K562 (cell line): ENCODE data around the gene PARP4. TPM values are rescaled to one million over a fixed set of nuclear protein-coding genes. Genes with fewer than 3 reads are reported as not detected.

Experiments used
- ATAC-seq: fragments of 200-7000 bp; cut with Tn5 transposase; 3 replicates; pipeline ENCODE4 v1.9.1; 2020; ENCODE audit warnings: moderate library complexity
- BruUV-seq: library from RNA; stranded (reverse); fragments of 400-500 nt; replicated peaks from 2 replicates; lab custom pipeline; 2021; lab: Mats Ljungman, UMichigan
- CTCF ChIA-PET: fragments of 300-600 bp; formaldehyde crosslinking; extraction: SDS; loops from one replicate; lab custom pipeline; 2021; ENCODE audit warnings: low intra/inter-chr PET ratio; lab: Yijun Ruan, JAX
- POLR2A ChIA-PET: fragments of 300-600, 350-650 bp; sonication (Branson Sonifier 250); formaldehyde crosslinking; extraction: SDS; loops from one replicate; lab custom pipeline; 2021; ENCODE audit warnings: antibody characterized with exemption, inconsistent platforms; lab: Yijun Ruan, JAX
- DNase-seq, 4 experiments: peaks; one replicate each; pipeline versions ENCODE4 v3.0.0 to v3.0.0-alpha.2; 2011 to 2018; ENCODE audit warnings: low spot score in 3 of 4, mixed read lengths in 3 of 4; ENCODE audit errors: extremely low read depth in 1 of 4
- FAIRE-seq: peaks from 2 replicates; lab custom pipeline; 2011; peaks lifted over from hg19 to GRCh38; lab: Jason Lieb, UNC
- H2AFZ ChIP-seq: 2 replicates; pipeline ENCODE4 v1.6.0; 2011; ENCODE audit warnings: low read depth, low read length, control low read depth, inconsistent platforms
- H3K27ac ChIP-seq: fragments of 200-600 bp; 3 replicates; pipeline ENCODE4 v1.8.0; 2011; ENCODE audit warnings: low read depth, mild to moderate bottlenecking, control low read depth, inconsistent platforms, low read length, moderate library complexity, mixed read lengths; ENCODE audit errors: extremely low read depth
- H3K27me3 ChIP-seq, 2 experiments: fragments of 300-600 bp in 1 of 2; 2 replicates in 1 of 2; 3 replicates in 1 of 2; pipeline versions ENCODE4 v1.6.0 to v1.8.0; 2011; ENCODE audit warnings: inconsistent platforms in 2 of 2, low read length in 2 of 2, mild to moderate bottlenecking in 1 of 2, mixed read lengths in 1 of 2, moderate library complexity in 1 of 2; ENCODE audit not compliant: control insufficient read depth in 2 of 2, insufficient read depth in 2 of 2
- H3K36me3 ChIP-seq: fragments of 300-600 bp; 3 replicates; pipeline ENCODE4 v1.8.0; 2011; ENCODE audit warnings: mild to moderate bottlenecking, low read length, inconsistent platforms; ENCODE audit not compliant: control insufficient read depth, insufficient read depth
- H3K4me1 ChIP-seq, 2 experiments: fragments of 200-600 bp in 1 of 2; replicated peaks in 1 of 2; 2 replicates in 1 of 2; 3 replicates in 1 of 2; pipeline versions ENCODE4 v1.5.1 to v1.8.0; 2011; ENCODE audit warnings: inconsistent platforms in 2 of 2, low read length in 2 of 2, mild to moderate bottlenecking in 1 of 2, mixed read lengths in 1 of 2, moderate library complexity in 1 of 2; ENCODE audit not compliant: control insufficient read depth in 2 of 2, insufficient read depth in 2 of 2
- H3K4me2 ChIP-seq: 2 replicates; pipeline ENCODE4 v1.6.1; 2011; ENCODE audit warnings: low read length, control low read depth, inconsistent platforms, mixed read lengths; ENCODE audit not compliant: insufficient read depth
- H3K4me3 ChIP-seq: fragments of 200-600 bp; sonication (generic), shearing (Covaris generic); 2 replicates; pipeline ENCODE4 v1.5.1; 2016; ENCODE audit warnings: control low read depth, inconsistent platforms
- H3K79me2 ChIP-seq: fragments of 200-600 bp; 3 replicates; pipeline ENCODE4 v1.8.0; 2011; ENCODE audit warnings: low read length, inconsistent platforms; ENCODE audit not compliant: control insufficient read depth, insufficient read depth
- H3K9ac ChIP-seq, 2 experiments: 2 replicates each; pipeline versions ENCODE4 v1.6.0 to v1.6.1; 2011; ENCODE audit warnings: low read depth in 2 of 2, low read length in 2 of 2, control low read depth in 1 of 2, inconsistent platforms in 1 of 2, mild to moderate bottlenecking in 1 of 2, mixed read lengths in 1 of 2; ENCODE audit not compliant: insufficient read depth in 1 of 2
- H3K9me1 ChIP-seq: one replicate; pipeline ENCODE4 v1.6.0; 2011; ENCODE audit warnings: inconsistent platforms, mild to moderate bottlenecking, low read length, moderate library complexity; ENCODE audit not compliant: control insufficient read depth, insufficient read depth
- H3K9me3 ChIP-seq: replicated peaks from 2 replicates; pipeline ENCODE4 v1.5.1; 2011; ENCODE audit warnings: low read depth, low read length, inconsistent platforms; ENCODE audit not compliant: control insufficient read depth, insufficient read depth
- H4K20me1 ChIP-seq: replicated peaks from 2 replicates; pipeline ENCODE4 v1.6.1; 2011; ENCODE audit warnings: low read length, inconsistent platforms, mixed read lengths; ENCODE audit not compliant: control insufficient read depth, insufficient read depth
- CREB5 ChIP-seq: fragments of 250-450 bp; sonication (Bioruptor Pico); IDR thresholded peaks from 2 replicates; pipeline ENCODE4 v1.5.0; 2020; ENCODE audit warnings: mild to moderate bottlenecking
- ELF4 ChIP-seq: fragments of 450-650 bp; formaldehyde crosslinking; IDR thresholded peaks from 2 replicates; pipeline ENCODE4 v1.4.0; 2022; ENCODE audit warnings: missing genetic modification characterization
- EZH2 ChIP-seq: IDR thresholded peaks from 2 replicates; pipeline ENCODE4 v1.6.1; 2012; ENCODE audit warnings: low read depth, mild to moderate bottlenecking, inconsistent platforms, low read length, borderline replicate concordance
- MCM3 ChIP-seq: fragments of 450-650 bp; IDR thresholded peaks from 2 replicates; pipeline ENCODE4 v1.6.1; 2016
- PATZ1 ChIP-seq: fragments of 250-450 bp; sonication (Bioruptor Pico); IDR thresholded peaks from 2 replicates; pipeline ENCODE4 v1.5.0; 2020; ENCODE audit warnings: mild to moderate bottlenecking, borderline replicate concordance
- POLR3A ChIP-seq: IDR thresholded peaks from 2 replicates; pipeline ENCODE4 v1.6.1; 2011; ENCODE audit warnings: borderline replicate concordance, mild to moderate bottlenecking, moderate library complexity; ENCODE audit not compliant: insufficient read length, insufficient read depth; ENCODE audit errors: extremely low read depth
- RBM22 ChIP-seq: fragments of 200-400 bp; formaldehyde crosslinking; IDR thresholded peaks from 2 replicates; pipeline ENCODE4 v1.6.1; 2018; ENCODE audit warnings: low read length, low read depth; ENCODE audit not compliant: poor library complexity, severe bottlenecking
- SIX5 ChIP-seq, 2 experiments: IDR thresholded peaks; 2 replicates each; pipeline ENCODE4 v1.6.1; 2011; ENCODE audit warnings: low read length in 2 of 2, borderline replicate concordance in 1 of 2, low read depth in 1 of 2, mild to moderate bottlenecking in 1 of 2, moderate library complexity in 1 of 2; ENCODE audit not compliant: insufficient read depth in 1 of 2
- SNRNP70 ChIP-seq: fragments of 200-400 bp; formaldehyde crosslinking; optimal IDR thresholded peaks from 2 replicates; pipeline ENCODE3; 2017; ENCODE audit warnings: low read depth, low read length
- ZNF197 ChIP-seq: fragments of 200-800 bp; sonication (Bioruptor generic); IDR thresholded peaks from 2 replicates; pipeline ENCODE4 v1.6.1; 2016; ENCODE audit warnings: low read depth, missing genetic modification characterization, missing compliant biosample characterization
- WGBS: fragments of 100-300 bp; shearing (Covaris generic); methylation state at CpG from one replicate; pipeline ENCODE4 v1.1.6; 2016; ENCODE audit warnings: low coverage, mixed read lengths; ENCODE audit not compliant: insufficient coverage; ENCODE audit errors: missing lambda C conversion rate; 5-methylcytosine and 5-hydroxymethylcytosine counted together
- in situ Hi-C: fragments of 300-500 bp; cut with MboI; formaldehyde crosslinking; loops from 4 replicates; pipeline ENCODE4 v1.15.0; 2018; ENCODE audit warnings: inconsistent platforms, mixed read lengths
- intact Hi-C: fragments of 100-400 bp; cut with micrococcal nuclease; formaldehyde crosslinking; loops from 2 replicates; pipeline ENCODE4 v1.14.2; 2022
- polyA plus RNA-seq, 8 experiments: library from polyadenylated mRNA; depleted of rRNA in 4 of 8; stranded (reverse) in 5 of 8; unstranded in 3 of 8; fragments of >200 nt; fragmentation: Nextera tagmentation in 2 of 8; fragmentation: Illumina TruSeq in 1 of 8; extraction: Ambion mirVana in 2 of 8; extraction: Trizol in 1 of 8; gene quantifications; 2 replicates each; pipeline versions ENCODE4 v1.2.1 to v1.2.3, GENCODE V29; 2011 to 2014; ENCODE audit warnings: inconsistent platforms in 1 of 8, missing spikeins in 1 of 8
- total RNA-seq, 7 experiments: library from RNA; depleted of rRNA in 6 of 7; stranded (reverse); fragments of >200 nt in 6 of 7; fragmentation: Illumina TruSeq in 2 of 7; extraction: Trizol in 2 of 7; gene quantifications; 2 replicates each; pipeline versions ENCODE4 v1.2.1 to v1.2.3, GENCODE V29; 2011 to 2021; ENCODE audit warnings: low replicate concordance in 1 of 7

PARP4 gene
- total and polyA plus RNA-seq, 9 of the 15 experiments (the other 6 are each of a cell fraction or from before 2014, with no cell fraction given) = 6.3 to 26.3 (median 18.8) TPM

GRCh38 chr13:24386816-24387708 is 125.5 kb downstream of the PARP4 start:
- ChIA-PET POLR2A (no interaction called here), CTCF (no interaction called here)
- FAIRE-seq (no peak), ATAC-seq (no peak), DNase-seq (no peak)
- no peaks in the 10 kb centered on the region for H3K9me1 ChIP-seq
- no peak overlapping the region for H3K4me3 ChIP-seq
- H3K4me2 ChIP-seq = no peak overlapping the region
- no peak overlapping the region for H3K27ac ChIP-seq
- H2AFZ ChIP-seq = no peak overlapping the region
- TF ChIP-seq ELF4 (CRISPR knock-in tag) (no peak), CREB5 (CRISPR knock-in tag) (no peak), POLR3A (no peak), ZNF197 (CRISPR knock-in tag) (no peak), PATZ1 (CRISPR knock-in tag) (no peak), SIX5 (IDR thresholded peaks at IDR 0.05; ENCODE audit: borderline replicate concordance in 1 of 2, insufficient read depth in 1 of 2, low read depth in 1 of 2, low read length in 2 of 2) (no peak), EZH2 (no peak), SNRNP70 (no peak), MCM3 (no peak), RBM22 (no peak)
- H4K20me1 ChIP-seq = no peaks in the 10 kb centered on the region
- intact Hi-C loops = no loop called here
- no peaks in the 10 kb centered on the region for H3K36me3 ChIP-seq
- H3K9ac ChIP-seq = no peak overlapping the region
- no peaks in the 10 kb centered on the region for H3K79me2 ChIP-seq
- in situ Hi-C loops = loop anchor here (5.0 kb wide), 1 partner anchor 1425 kb away; no protein-coding TSS in a partner anchor
- H3K9me3 ChIP-seq = no peaks in the 10 kb centered on the region
- H3K27me3 ChIP-seq = peaks cover 0 to 9% of the 10 kb centered on the region in 2 experiments; a peak in 2 of 5 replicates
- no peaks in the 10 kb centered on the region for H3K4me1 ChIP-seq
- no TSS peak for BruUV-seq
- 0% methylated on average over 20 of the region's 23 CpGs for WGBS
